Breast epithelium (tissue), 3 donors: Measurements from ENCODE around the gene TRMT10B.

ENCODE experiments used
- CTCF ChIP-seq, 3 donors: fragments of 450-650 bp; IDR thresholded peaks; one replicate each; pipeline ENCODE4 v1.5.1; 2016 to 2017; ENCODE audit warnings: antibody characterized with exemption in 3 of 3, mild to moderate bottlenecking in 3 of 3, moderate library complexity in 3 of 3
- POLR2A ChIP-seq: fragments of 450-650 bp; IDR thresholded peaks from one replicate; pipeline ENCODE4 v1.6.1; 2016; ENCODE audit warnings: antibody characterized with exemption, mild to moderate bottlenecking, moderate library complexity

GRCh38 chr9:37827483-37828165 is 74.0 kb downstream of the TRMT10B start:
- TF ChIP-seq CTCF (IDR thresholded peaks at IDR 0.05) (no peak), POLR2A (no peak)
